ENCODE data around the gene BGN.

- no peak for TF ChIP-seq CTCF (conservative IDR thresholded peaks at IDR 0.05; ENCODE audit: low read depth, low read length)
- no peak for TF ChIP-seq EZH2 (IDR thresholded peaks at IDR 0.05; ENCODE audit: low read length, unreplicated experiment)
- TF ChIP-seq EZH2phosphoT487 (IDR thresholded peaks at IDR 0.05; ENCODE audit: borderline replicate concordance, low read length), result no peak
These were observed 25.6 kb downstream of the BGN start for GRCh38 chrX:153520287-153520917.
